B cell (primary cell): ENCODE results near the gene EPHB1. TPM values are rescaled to one million over a fixed set of nuclear protein-coding genes. Genes with fewer than 3 reads are reported as not detected.

Source experiments
- ATAC-seq: fragments of 200-7000 bp; cut with Tn5 transposase; one replicate; pipeline ENCODE4 v1.10.0; 2021; ENCODE audit warnings: low read depth, mild to moderate bottlenecking, moderate number of reproducible peaks, moderate library complexity
- CTCF ChIA-PET: fragments of 350-600 bp; sonication (Branson Sonifier 250); formaldehyde crosslinking; loops from one replicate; lab custom pipeline; 2021; ENCODE audit warnings: antibody characterized with exemption, inconsistent platforms; lab: Charles Lee
- POLR2A ChIA-PET: fragments of 350-600 bp; sonication (Branson Sonifier 250); formaldehyde crosslinking; loops from one replicate; lab custom pipeline; 2021; ENCODE audit warnings: antibody characterized with exemption; lab: Charles Lee
- DNase-seq: peaks from one replicate; pipeline ENCODE4 v3.0.0; 2013
- H2AFZ ChIP-seq: 2 replicates; pipeline ENCODE4 v1.6.1; 2012; ENCODE audit warnings: mild to moderate bottlenecking, low read depth, low read length; ENCODE audit not compliant: insufficient read depth, poor library complexity, severe bottlenecking
- H3K27ac ChIP-seq, 2 donors: 1 replicate in 1 of 2; 2 replicates in 1 of 2; pipeline ENCODE4 v1.5.1; 2012 to 2013; ENCODE audit warnings: low read length in 2 of 2, mild to moderate bottlenecking in 2 of 2, moderate library complexity in 1 of 2
- H3K27me3 ChIP-seq, 4 experiments: fragments of 200-600 bp in 1 of 4; sonication (generic) in 1 of 4; replicated peaks in 1 of 4; 1 replicate in 2 of 4; 2 replicates in 2 of 4; pipeline versions ENCODE4 v1.6.1 to v1.7.0; 2013 to 2016; ENCODE audit warnings: low read length in 3 of 4, mild to moderate bottlenecking in 2 of 4, mixed read lengths in 1 of 4, moderate library complexity in 1 of 4; ENCODE audit not compliant: insufficient read depth in 4 of 4, control insufficient read depth in 3 of 4; ENCODE audit errors: control extremely low read depth in 1 of 4
- H3K36me3 ChIP-seq, 2 experiments: replicated peaks in 1 of 2; 1 replicate in 1 of 2; 2 replicates in 1 of 2; pipeline versions ENCODE4 v1.6.1 to v1.7.1; 2013; ENCODE audit warnings: low read length in 1 of 2; ENCODE audit not compliant: insufficient read depth in 2 of 2, control insufficient read depth in 1 of 2; ENCODE audit errors: control extremely low read depth in 1 of 2, extremely low read depth in 1 of 2
- H3K4me1 ChIP-seq, 2 donors: fragments of 200-600 bp in 1 of 2; sonication (generic) in 1 of 2; 1 replicate in 1 of 2; 2 replicates in 1 of 2; pipeline versions ENCODE4 v1.5.1 to v1.6.1; 2013 to 2017; ENCODE audit warnings: low read length in 2 of 2; ENCODE audit not compliant: control insufficient read depth in 2 of 2, insufficient read depth in 2 of 2
- H3K4me2 ChIP-seq: replicated peaks from 2 replicates; pipeline ENCODE3; 2012; ENCODE audit warnings: mild to moderate bottlenecking, low read depth, low read length; ENCODE audit not compliant: poor library complexity, severe bottlenecking
- H3K4me3 ChIP-seq, 5 experiments: fragments of 200-600 bp in 1 of 5; sonication (generic) in 1 of 5; 1 replicate in 3 of 5; 2 replicates in 2 of 5; pipeline versions ENCODE4 v1.5.1 to v1.7.0; 2011 to 2016; ENCODE audit warnings: low read length in 4 of 5, mild to moderate bottlenecking in 4 of 5, low read depth in 2 of 5, control low read depth in 1 of 5, moderate library complexity in 1 of 5; ENCODE audit not compliant: insufficient read depth in 1 of 5; ENCODE audit errors: control extremely low read depth in 1 of 5, extremely low read depth in 1 of 5
- H3K79me2 ChIP-seq: fragments of 200-600 bp; sonication (generic); one replicate; pipeline ENCODE4 v1.6.0; 2016; ENCODE audit warnings: low read length; ENCODE audit not compliant: control insufficient read depth, insufficient read depth
- H3K9ac ChIP-seq: fragments of 200-600 bp; sonication (generic); 2 replicates; pipeline ENCODE4 v1.6.1; 2017; ENCODE audit warnings: mild to moderate bottlenecking, low read length, moderate library complexity
- H3K9me3 ChIP-seq, 3 donors: one replicate each; pipeline versions ENCODE4 v1.6.1 to v1.7.1; 2013; ENCODE audit warnings: low read length in 2 of 3; ENCODE audit not compliant: control insufficient read depth in 2 of 3, insufficient read depth in 1 of 3; ENCODE audit errors: control extremely low read depth in 1 of 3
- H4K20me1 ChIP-seq: 2 replicates; pipeline ENCODE4 v1.6.0; 2012; ENCODE audit warnings: mild to moderate bottlenecking, low read length; ENCODE audit not compliant: insufficient read depth, control insufficient read depth, poor library complexity, severe bottlenecking
- H3K27ac Mint-ChIP-seq: one replicate; pipeline ENCODE4 v1.8.0; 2021; ENCODE audit warnings: mixed read lengths
- H3K27me3 Mint-ChIP-seq: one replicate; pipeline ENCODE4 v1.8.0; 2021; ENCODE audit warnings: mixed read lengths
- H3K4me1 Mint-ChIP-seq: one replicate; pipeline ENCODE4 v1.8.0; 2021; ENCODE audit warnings: mixed read lengths
- H3K4me3 Mint-ChIP-seq: one replicate; pipeline ENCODE4 v1.8.0; 2021; ENCODE audit warnings: mixed read lengths
- H3K9me3 Mint-ChIP-seq: one replicate; pipeline ENCODE4 v1.8.0; 2022; ENCODE audit warnings: mixed read lengths; ENCODE audit not compliant: insufficient read depth
- CTCF ChIP-seq: fragments of 200-600 bp; IDR thresholded peaks from one replicate; pipeline ENCODE4 v1.8.0; 2022; ENCODE audit warnings: antibody characterized with exemption, mild to moderate bottlenecking
- EZH2 ChIP-seq: IDR thresholded peaks from 2 replicates; pipeline ENCODE4 v1.6.1; 2012; ENCODE audit warnings: borderline replicate concordance, low read depth, mild to moderate bottlenecking, moderate library complexity, low read length; ENCODE audit not compliant: insufficient read depth, poor library complexity, severe bottlenecking
- WGBS: methylation state at CpG from one replicate; pipeline ENCODE4 v1.1.5; 2013; ENCODE audit warnings: missing lambda C conversion rate; ENCODE audit not compliant: insufficient coverage; 5-methylcytosine and 5-hydroxymethylcytosine counted together
- intact Hi-C: fragments of 100-400 bp; cut with micrococcal nuclease; formaldehyde crosslinking; loops from one replicate; pipeline ENCODE4 v1.10.0; 2022
- polyA plus RNA-seq: library from polyadenylated mRNA; depleted of rRNA; stranded (reverse); fragments of >200 nt; gene quantifications from 2 replicates; pipeline ENCODE4 v1.2.3, GENCODE V29; 2012
- total RNA-seq, 2 donors: library from RNA; stranded (reverse); fragments of 120-200 nt in 1 of 2; gene quantifications; 1 replicate in 1 of 2; 2 replicates in 1 of 2; pipeline versions ENCODE4 v1.2.3 to v1.2.4, GENCODE V29; 2013 to 2022

Gene EPHB1
- total and polyA plus RNA-seq, 2 donors (not counting 1 experiment from before 2014, with no cell fraction given) = 0.01 TPM; not detected in 1

- no peak overlapping the region for H3K27ac ChIP-seq
- Mint-ChIP-seq H3K27me3 (peaks cover 5% of the 10 kb centered on the region), H3K27ac (no peak overlapping the region), H3K9me3 (no peaks in the 10 kb centered on the region), H3K4me1 (no peaks in the 10 kb centered on the region), H3K4me3 (no peak overlapping the region)
- TF ChIP-seq CTCF (no peak), EZH2 (no peak)
- H3K4me1 ChIP-seq = no peaks in the 10 kb centered on the region
- no peak for DNase-seq
- no peaks in the 10 kb centered on the region for H3K27me3 ChIP-seq
- CTCF ChIA-PET = no interaction called here
- H2AFZ ChIP-seq = no peak overlapping the region
- no peaks in the 10 kb centered on the region for H4K20me1 ChIP-seq
- H3K4me2 ChIP-seq = no peak overlapping the region
- POLR2A ChIA-PET = no interaction called here
- H3K9me3 ChIP-seq = peaks cover 0 to 5% (median 0%) of the 10 kb centered on the region in 3 donors
- intact Hi-C loops = no loop called here
- WGBS = 92% methylated on average over 1 of the region's 5 CpGs
- H3K79me2 ChIP-seq = no peaks in the 10 kb centered on the region
- no peaks in the 10 kb centered on the region for H3K36me3 ChIP-seq
- ATAC-seq = no peak
- no peak overlapping the region for H3K4me3 ChIP-seq
- H3K9ac ChIP-seq = no peak overlapping the region
Measured at GRCh38 chr3:135081856-135082434, 286.9 kb downstream of the EPHB1 start.

DNA sequence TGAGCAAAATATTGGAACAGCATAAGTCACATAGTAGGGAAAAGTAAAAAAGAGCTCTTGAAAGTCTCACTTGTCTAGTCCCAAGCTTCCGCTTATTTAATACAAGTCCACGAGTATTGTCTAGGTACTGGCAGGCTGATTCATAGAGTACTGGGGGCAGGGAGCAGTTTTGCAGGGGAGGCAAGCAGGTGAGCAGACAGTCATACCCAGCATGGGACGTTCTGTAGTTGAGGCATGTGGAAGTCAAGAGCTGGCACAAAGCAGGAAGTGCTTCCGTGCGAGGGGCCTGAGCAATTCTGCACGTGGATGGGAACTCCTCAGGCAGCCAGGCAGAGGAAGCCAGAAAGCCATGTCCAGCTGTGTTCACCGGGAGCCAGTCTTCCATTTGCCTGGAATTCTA lies 287.6 kb downstream of the EPHB1 start:
- DNase-seq (no peak), ATAC-seq (no peak)
- H3K27ac ChIP-seq = no peak overlapping the region
- Mint-ChIP-seq H3K9me3 (no peaks in the 10 kb centered on the region), H3K4me1 (no peaks in the 10 kb centered on the region), H3K27me3 (peaks cover 5% of the 10 kb centered on the region), H3K4me3 (no peak overlapping the region), H3K27ac (no peak overlapping the region)
- ChIA-PET POLR2A (no interaction called here), CTCF (no interaction called here)
- H3K36me3 ChIP-seq = no peaks in the 10 kb centered on the region
- no peaks in the 10 kb centered on the region for H3K4me1 ChIP-seq
- H3K9ac ChIP-seq = no peak overlapping the region
- H4K20me1 ChIP-seq = no peaks in the 10 kb centered on the region
- TF ChIP-seq EZH2 (no peak), CTCF (no peak)
- H3K4me2 ChIP-seq = no peak overlapping the region
- H3K27me3 ChIP-seq = no peaks in the 10 kb centered on the region
- H3K9me3 ChIP-seq = peaks cover 0 to 5% (median 0%) of the 10 kb centered on the region in 3 donors
- H3K4me3 ChIP-seq = no peak overlapping the region
- WGBS = 66% methylated on average over 7 of the region's 7 CpGs
- no peak overlapping the region for H2AFZ ChIP-seq
- intact Hi-C loops = no loop called here
- no peaks in the 10 kb centered on the region for H3K79me2 ChIP-seq
